Cardiac muscle cell (in vitro differentiated cells and primary cell): Measurements from ENCODE around the gene SRMS. TPM values are rescaled to one million over a fixed set of nuclear protein-coding genes. Genes with fewer than 3 reads are reported as not detected.

Source experiments
- DNase-seq, 2 donors: peaks; one replicate each; pipeline versions ENCODE4 v3.0.0 to v3.0.0-alpha.2; 2010 to 2017; ENCODE audit warnings: low read depth in 1 of 2, low spot score in 1 of 2
- H3K27ac ChIP-seq: fragments of 200-600 bp; sonication (generic); 2 replicates; pipeline ENCODE4 v1.5.1; 2016
- H3K27me3 ChIP-seq: fragments of 200-600 bp; sonication (generic); 2 replicates; pipeline ENCODE4 v1.6.0; 2016; ENCODE audit warnings: control low read depth
- H3K36me3 ChIP-seq: fragments of 200-600 bp; sonication (generic); 2 replicates; pipeline ENCODE4 v1.5.1; 2016; ENCODE audit warnings: control low read depth
- H3K4me1 ChIP-seq: fragments of 200-600 bp; sonication (generic); 2 replicates; pipeline ENCODE4 v1.8.1; 2017; ENCODE audit warnings: low read depth, mild to moderate bottlenecking, mixed run types
- H3K4me3 ChIP-seq: fragments of 200-600 bp; sonication (generic); 2 replicates; pipeline ENCODE4 v1.5.1; 2016; ENCODE audit warnings: mild to moderate bottlenecking
- H3K9me3 ChIP-seq: fragments of 200-600 bp; sonication (generic); 2 replicates; pipeline ENCODE4 v1.5.1; 2017; ENCODE audit warnings: low read depth, mild to moderate bottlenecking, control low read depth
- CTCF ChIP-seq: IDR thresholded peaks from 2 replicates; pipeline ENCODE4 v1.5.1; 2012; ENCODE audit warnings: low read depth, mild to moderate bottlenecking, low read length
- polyA plus RNA-seq: library from polyadenylated mRNA; unstranded; fragments of >200 nt; fragmentation: Nextera tagmentation; extraction: Ambion mirVana; gene quantifications from 2 replicates; pipeline ENCODE4 v1.2.1, GENCODE V29; 2016
- total RNA-seq: library from RNA; depleted of rRNA; stranded (reverse); fragments of >200 nt; gene quantifications from 2 replicates; pipeline ENCODE4 v1.2.3, GENCODE V29; 2016

Gene SRMS
- total and polyA plus RNA-seq, 2 experiments from 2014 or later = not detected

- Histone ChIP-seq H3K36me3 (no peaks in the 10 kb centered on the region), H3K9me3 (no peaks in the 10 kb centered on the region), H3K4me3 (no peak overlapping the region), H3K27me3 (no peaks in the 10 kb centered on the region), H3K4me1 (no peaks in the 10 kb centered on the region), H3K27ac (no peak overlapping the region)
- TF ChIP-seq CTCF = no peak
- DNase-seq = no peak
These were observed 5.1 kb upstream of the SRMS start for GRCh38 chr20:63552481-63553249.

GRCh38 chr20:63551068-63551467, 3.5 kb upstream of the SRMS start:
- DNase-seq = peak in 1 of 2 donors; percentile 29
- no peaks in the 10 kb centered on the region for H3K36me3 ChIP-seq
- no peaks in the 10 kb centered on the region for H3K4me1 ChIP-seq
- no peaks in the 10 kb centered on the region for H3K9me3 ChIP-seq
- no peak overlapping the region for H3K27ac ChIP-seq
- no peak overlapping the region for H3K4me3 ChIP-seq
- no peak for TF ChIP-seq CTCF
- H3K27me3 ChIP-seq = no peaks in the 10 kb centered on the region

- H3K27me3 ChIP-seq = no peaks in the 10 kb centered on the region
- no peak for TF ChIP-seq CTCF
- H3K4me3 ChIP-seq = no peak overlapping the region
- H3K36me3 ChIP-seq = no peaks in the 10 kb centered on the region
- H3K9me3 ChIP-seq = no peaks in the 10 kb centered on the region
- no peak for DNase-seq
- no peaks in the 10 kb centered on the region for H3K4me1 ChIP-seq
- no peak overlapping the region for H3K27ac ChIP-seq
These were observed 2.2 kb upstream of the SRMS start for GRCh38 chr20:63549679-63550282.

GRCh38 chr20:63549019-63549418, 1.5 kb upstream of the SRMS start:
- DNase-seq = no peak
- no peak overlapping the region for H3K27ac ChIP-seq
- no peak overlapping the region for H3K4me3 ChIP-seq
- H3K4me1 ChIP-seq = no peaks in the 10 kb centered on the region
- H3K27me3 ChIP-seq = no peaks in the 10 kb centered on the region
- TF ChIP-seq CTCF = no peak
- no peaks in the 10 kb centered on the region for H3K36me3 ChIP-seq
- H3K9me3 ChIP-seq = no peaks in the 10 kb centered on the region

GRCh38 chr20:63548542-63548941, 993 bp upstream of the SRMS start:
- Histone ChIP-seq H3K9me3 (no peaks in the 10 kb centered on the region), H3K4me3 (no peak overlapping the region), H3K27me3 (no peaks in the 10 kb centered on the region), H3K36me3 (no peaks in the 10 kb centered on the region), H3K27ac (no peak overlapping the region), H3K4me1 (no peaks in the 10 kb centered on the region)
- no peak for DNase-seq
- no peak for TF ChIP-seq CTCF
